H9 (cell line): ENCODE measurements around the gene PRRT2. TPM values are rescaled to one million over a fixed set of nuclear protein-coding genes. Genes with fewer than 3 reads are reported as not detected.

Experiments
- DNase-seq: peaks from one replicate; pipeline ENCODE4 v3.0.0-alpha.2; 2017
- H2AFZ ChIP-seq: one replicate; pipeline ENCODE4 v1.6.1; 2013; ENCODE audit warnings: mild to moderate bottlenecking, low read length, control low read depth, moderate library complexity
- H2AK5ac ChIP-seq: 2 replicates; pipeline ENCODE4 v1.6.1; 2013; ENCODE audit warnings: low read length, control low read depth, mixed read lengths; ENCODE audit not compliant: insufficient read length
- H2BK120ac ChIP-seq: one replicate; pipeline ENCODE4 v1.6.1; 2013; ENCODE audit warnings: low read depth, mild to moderate bottlenecking, low read length, control low read depth, inconsistent platforms; ENCODE audit not compliant: poor library complexity, severe bottlenecking
- H2BK12ac ChIP-seq: 2 replicates; pipeline ENCODE4 v1.6.1; 2013; ENCODE audit warnings: low read length, control low read depth, mixed read lengths, low read depth; ENCODE audit not compliant: insufficient read length
- H2BK15ac ChIP-seq: 2 replicates; pipeline ENCODE4 v1.6.1; 2013; ENCODE audit warnings: low read depth, low read length, control low read depth
- H2BK20ac ChIP-seq: one replicate; pipeline ENCODE4 v1.6.1; 2013; ENCODE audit warnings: low read depth, mild to moderate bottlenecking, low read length, control low read depth, inconsistent platforms; ENCODE audit not compliant: poor library complexity, severe bottlenecking
- H2BK5ac ChIP-seq: 2 replicates; pipeline ENCODE4 v1.6.1; 2013; ENCODE audit warnings: low read length, control low read depth, mixed read lengths; ENCODE audit not compliant: insufficient read length
- H3K14ac ChIP-seq: 2 replicates; pipeline ENCODE4 v1.6.1; 2013; ENCODE audit warnings: low read length, control low read depth; ENCODE audit not compliant: insufficient read depth
- H3K18ac ChIP-seq: 2 replicates; pipeline ENCODE4 v1.6.1; 2013; ENCODE audit warnings: low read depth, mild to moderate bottlenecking, mixed read lengths, low read length, control low read depth; ENCODE audit not compliant: insufficient read length
- H3K23ac ChIP-seq: 2 replicates; pipeline ENCODE4 v1.6.1; 2013; ENCODE audit warnings: low read length, control low read depth, mixed read lengths, low read depth; ENCODE audit not compliant: insufficient read length
- H3K23me2 ChIP-seq: 2 replicates; pipeline ENCODE4 v1.6.1; 2013; ENCODE audit warnings: low read depth, mild to moderate bottlenecking, mixed read lengths, low read length, control low read depth; ENCODE audit not compliant: insufficient read length, poor library complexity, severe bottlenecking
- H3K27ac ChIP-seq: 2 replicates; pipeline ENCODE4 v1.5.1; 2013; ENCODE audit warnings: low read length, control low read depth, mixed read lengths, low read depth; ENCODE audit not compliant: insufficient read length
- H3K27me3 ChIP-seq: 2 replicates; pipeline ENCODE4 v1.6.1; 2013; ENCODE audit warnings: low read length, control low read depth, inconsistent platforms; ENCODE audit not compliant: insufficient read depth
- H3K4ac ChIP-seq: 2 replicates; pipeline ENCODE4 v1.6.1; 2013; ENCODE audit warnings: low read depth, mild to moderate bottlenecking, control low read depth, inconsistent platforms, low read length, moderate library complexity
- H3K4me1 ChIP-seq: 2 replicates; pipeline ENCODE4 v1.6.1; 2013; ENCODE audit warnings: low read length, control low read depth, inconsistent platforms; ENCODE audit not compliant: insufficient read depth
- H3K4me2 ChIP-seq: 2 replicates; pipeline ENCODE4 v1.6.1; 2013; ENCODE audit warnings: low read length, control low read depth, mixed read lengths; ENCODE audit not compliant: insufficient read length, insufficient read depth
- H3K56ac ChIP-seq: 2 replicates; pipeline ENCODE4 v1.6.1; 2013; ENCODE audit warnings: low read depth, mild to moderate bottlenecking, mixed read lengths, low read length, control low read depth; ENCODE audit not compliant: insufficient read length
- H3K79me1 ChIP-seq: 2 replicates; pipeline ENCODE4 v1.6.1; 2013; ENCODE audit warnings: low read depth, mild to moderate bottlenecking, moderate library complexity, low read length, control low read depth, inconsistent platforms; ENCODE audit not compliant: insufficient read depth, poor library complexity, severe bottlenecking
- H3K79me2 ChIP-seq: 2 replicates; pipeline ENCODE4 v1.6.1; 2013; ENCODE audit warnings: low read length, control low read depth, inconsistent platforms; ENCODE audit not compliant: insufficient read depth
- H3K9ac ChIP-seq: 2 replicates; pipeline ENCODE4 v1.6.1; 2013; ENCODE audit warnings: low read length, control low read depth, mixed read lengths; ENCODE audit not compliant: insufficient read length; ENCODE audit errors: extremely low read depth
- H3K9me3 ChIP-seq: one replicate; pipeline ENCODE4 v1.6.1; 2013; ENCODE audit warnings: low read depth, low read length, inconsistent platforms; ENCODE audit not compliant: control insufficient read depth
- H3T11ph ChIP-seq: one replicate; pipeline ENCODE4 v1.6.1; 2013; ENCODE audit warnings: mild to moderate bottlenecking, low read length, control low read depth, inconsistent platforms
- H4K20me1 ChIP-seq: one replicate; pipeline ENCODE4 v1.6.1; 2013; ENCODE audit not compliant: control insufficient read depth, insufficient read length, insufficient read depth
- H4K5ac ChIP-seq: 2 replicates; pipeline ENCODE4 v1.6.1; 2013; ENCODE audit warnings: low read depth, mild to moderate bottlenecking, mixed read lengths, low read length, control low read depth; ENCODE audit not compliant: insufficient read length
- H4K8ac ChIP-seq: replicated peaks from 2 replicates; pipeline ENCODE4 v1.6.1; 2013; ENCODE audit warnings: low read length, control low read depth, mixed read lengths, low read depth; ENCODE audit not compliant: insufficient read length
- H4K91ac ChIP-seq: 2 replicates; pipeline ENCODE4 v1.6.1; 2013; ENCODE audit warnings: low read depth, mild to moderate bottlenecking, moderate library complexity, mixed read lengths, low read length, control low read depth; ENCODE audit not compliant: insufficient read length
- H3K27ac Mint-ChIP-seq, 3 experiments: 2 replicates in 2 of 3; 3 replicates in 1 of 3; pipeline ENCODE4 v1.8.0; 2020 to 2021; ENCODE audit warnings: mixed read lengths in 3 of 3, mild to moderate bottlenecking in 1 of 3, moderate library complexity in 1 of 3
- H3K27me3 Mint-ChIP-seq: 2 replicates; pipeline ENCODE4 v1.8.0; 2021; ENCODE audit warnings: low read depth, mild to moderate bottlenecking, moderate library complexity, mixed read lengths
- H3K36me3 Mint-ChIP-seq, 3 experiments: 2 replicates in 2 of 3; 3 replicates in 1 of 3; pipeline ENCODE4 v1.8.0; 2020 to 2021; ENCODE audit warnings: low read depth in 3 of 3, mixed read lengths in 3 of 3; ENCODE audit not compliant: insufficient read depth in 1 of 3
- H3K4me1 Mint-ChIP-seq, 2 experiments: 2 replicates each; pipeline ENCODE4 v1.8.0; 2020; ENCODE audit warnings: mixed read lengths in 2 of 2
- H3K4me3 Mint-ChIP-seq, 2 experiments: 2 replicates in 1 of 2; 3 replicates in 1 of 2; pipeline ENCODE4 v1.8.0; 2020 to 2021; ENCODE audit warnings: mild to moderate bottlenecking in 2 of 2, mixed read lengths in 2 of 2, moderate library complexity in 1 of 2
- H3K9me3 Mint-ChIP-seq, 2 experiments: 2 replicates in 1 of 2; 3 replicates in 1 of 2; pipeline ENCODE4 v1.8.0; 2020; ENCODE audit warnings: mild to moderate bottlenecking in 2 of 2, mixed read lengths in 2 of 2, moderate library complexity in 1 of 2
- WGBS: extraction: QIAGEN DNeasy Blood & Tissue Kit; methylation state at CpG from one replicate; pipeline ENCODE4 v1.1.7; 2013; ENCODE audit warnings: missing lambda C conversion rate, low lambda C conversion rate, mixed read lengths; ENCODE audit not compliant: insufficient read length; ENCODE audit errors: extremely low coverage; 5-methylcytosine and 5-hydroxymethylcytosine counted together
- total RNA-seq: library from RNA; stranded (reverse); gene quantifications from 2 replicates; pipeline ENCODE4 v1.2.1, GENCODE V29; 2021
- TF ChIP-seq, protein P1 (sequence below): fragments of 200-600 bp; sonication (generic); conservative IDR thresholded peaks from 3 replicates; pipeline ENCODE4 v1.8.0; 2021; ENCODE audit warnings: antibody characterized with exemption, mild to moderate bottlenecking

Gene PRRT2
- total RNA-seq, 1 experiment from 2014 or later, result 14.6 TPM

DNA sequence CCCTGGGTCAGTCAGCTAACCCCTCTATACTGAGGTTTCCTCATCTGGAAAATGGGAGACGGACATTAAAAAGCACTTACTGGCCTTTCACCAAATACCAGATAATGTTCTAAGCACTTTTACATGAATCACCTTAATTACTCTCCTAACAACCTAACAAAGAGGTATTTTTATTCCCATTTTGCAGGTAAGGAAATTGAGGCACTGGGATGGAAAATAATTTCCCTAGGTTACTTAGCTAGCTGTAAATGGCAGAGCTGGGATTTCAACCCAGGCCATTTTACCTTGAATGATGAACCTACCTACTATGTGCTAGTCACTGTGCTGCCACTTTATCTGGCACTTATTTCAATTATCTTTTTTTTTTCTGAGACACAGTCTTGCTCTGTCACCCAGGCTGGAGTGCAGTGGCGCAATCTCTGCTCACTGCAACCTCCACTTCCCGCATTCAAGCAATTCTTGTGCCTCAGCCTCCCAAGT is 17.7 kb upstream of the PRRT2 start:
- H3K4me3 Mint-ChIP-seq, result no peak overlapping the region
- H3K27me3 Mint-ChIP-seq, result peaks cover 1% of the 10 kb centered on the region; the same call in 1 of the 2 replicates
- Histone ChIP-seq H3K23me2 (peaks cover 5% of the 10 kb centered on the region), H3K56ac (no peak overlapping the region), H3K4ac (no peak overlapping the region), H2BK20ac (no peak overlapping the region), H2BK12ac (no peak overlapping the region), H2AK5ac (no peak overlapping the region), H2BK5ac (no peak overlapping the region), H3K4me1 (no peaks in the 10 kb centered on the region; the same call in 1 of the 2 replicates), H3K23ac (no peak overlapping the region), H2BK15ac (no peak overlapping the region), H3K9ac (no peak overlapping the region), H3K27ac (no peak overlapping the region), H4K8ac (no peak overlapping the region), H3K14ac (no peak overlapping the region), H2BK120ac (no peak overlapping the region), H4K5ac (no peak overlapping the region), H3K18ac (no peak overlapping the region), H3K79me1 (peaks cover 7% of the 10 kb centered on the region), H4K20me1 (no peaks in the 10 kb centered on the region), H3K27me3 (no peaks in the 10 kb centered on the region), H3K4me2 (no peak overlapping the region), H3T11ph (no peak overlapping the region), H4K91ac (no peak overlapping the region), H3K9me3 (no peaks in the 10 kb centered on the region), H2AFZ (no peak overlapping the region), H3K79me2 (peaks cover 36% of the 10 kb centered on the region)
- no peaks in the 10 kb centered on the region for H3K9me3 Mint-ChIP-seq
- no peak for DNase-seq
- TF ChIP-seq, protein P1, sequence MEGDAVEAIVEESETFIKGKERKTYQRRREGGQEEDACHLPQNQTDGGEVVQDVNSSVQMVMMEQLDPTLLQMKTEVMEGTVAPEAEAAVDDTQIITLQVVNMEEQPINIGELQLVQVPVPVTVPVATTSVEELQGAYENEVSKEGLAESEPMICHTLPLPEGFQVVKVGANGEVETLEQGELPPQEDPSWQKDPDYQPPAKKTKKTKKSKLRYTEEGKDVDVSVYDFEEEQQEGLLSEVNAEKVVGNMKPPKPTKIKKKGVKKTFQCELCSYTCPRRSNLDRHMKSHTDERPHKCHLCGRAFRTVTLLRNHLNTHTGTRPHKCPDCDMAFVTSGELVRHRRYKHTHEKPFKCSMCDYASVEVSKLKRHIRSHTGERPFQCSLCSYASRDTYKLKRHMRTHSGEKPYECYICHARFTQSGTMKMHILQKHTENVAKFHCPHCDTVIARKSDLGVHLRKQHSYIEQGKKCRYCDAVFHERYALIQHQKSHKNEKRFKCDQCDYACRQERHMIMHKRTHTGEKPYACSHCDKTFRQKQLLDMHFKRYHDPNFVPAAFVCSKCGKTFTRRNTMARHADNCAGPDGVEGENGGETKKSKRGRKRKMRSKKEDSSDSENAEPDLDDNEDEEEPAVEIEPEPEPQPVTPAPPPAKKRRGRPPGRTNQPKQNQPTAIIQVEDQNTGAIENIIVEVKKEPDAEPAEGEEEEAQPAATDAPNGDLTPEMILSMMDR, result no peak
- peaks cover 20 to 25% of the 10 kb centered on the region in 2 experiments for H3K4me1 Mint-ChIP-seq
- H3K27ac Mint-ChIP-seq, result no peak overlapping the region
- no CpG with 5 or more reads among the region's 3 CpGs for WGBS
- peaks cover 36 to 68% (median 53%) of the 10 kb centered on the region in 3 experiments for H3K36me3 Mint-ChIP-seq
